ENCODE data around the gene FAP. TPM values are rescaled to one million over a fixed set of nuclear protein-coding genes. Genes with fewer than 3 reads are reported as not detected.
A peak's percentile ranks its signal among the peaks of the same experiment; 100 is the strongest.

The FAP gene
- total and polyA plus RNA-seq, 7 experiments from 2014 or later: not detected

GRCh38 chr2:162166174-162166573, 77.1 kb downstream of the FAP start:
- no peak overlapping the region for H3K4me3 Mint-ChIP-seq
- peaks cover 0 to 8% (median 0%) of the 10 kb centered on the region in 7 donors for H3K4me1 Mint-ChIP-seq
- CTCF ChIA-PET: no interaction called here
- POLR2A ChIA-PET: no interaction called here
- DNase-seq (no peak), ATAC-seq (no peak)
- Histone ChIP-seq H3K4me3 (ENCODE audit: low read length) (no peak overlapping the region), H3K9me3 (ENCODE audit: control insufficient read depth in 2 of 3, low read length in 3 of 3) (no peaks in the 10 kb centered on the region), H3K4me1 (ENCODE audit: control insufficient read depth in 2 of 2, insufficient read depth in 2 of 2, low read length in 2 of 2) (no peaks in the 10 kb centered on the region), H3K27ac (ENCODE audit: low read depth, low read length) (no peak overlapping the region), H3K27me3 (ENCODE audit: control insufficient read depth in 2 of 2, insufficient read depth in 2 of 2, low read length in 2 of 2) (no peaks in the 10 kb centered on the region), H3K36me3 (ENCODE audit: control insufficient read depth in 2 of 3, insufficient read depth in 3 of 3, low read length in 3 of 3) (no peaks in the 10 kb centered on the region)
- H3K9me3 Mint-ChIP-seq: no peaks in the 10 kb centered on the region
- H3K27me3 Mint-ChIP-seq: peaks cover 12 to 58% (median 16%) of the 10 kb centered on the region in 5 donors
- H3K36me3 Mint-ChIP-seq: no peaks in the 10 kb centered on the region
- no peak overlapping the region for H3K27ac Mint-ChIP-seq
- intact Hi-C loops (cut with micrococcal nuclease): no loop called here

- POLR2A ChIA-PET: no interaction called here
Measured at GRCh38 chr2:162164802-162165201, 78.4 kb downstream of the FAP start.

GRCh38 chr2:162159446-162159845, 83.8 kb downstream of the FAP start:
- POLR2A ChIA-PET: no interaction called here

More at GRCh38 chr2:162164802-162165201, 78.4 kb downstream of the FAP start:
- Mint-ChIP-seq H3K27me3 (peaks cover 17 to 48% (median 22%) of the 10 kb centered on the region in 5 donors), H3K9me3 (no peaks in the 10 kb centered on the region), H3K36me3 (no peaks in the 10 kb centered on the region), H3K4me3 (no peak overlapping the region), H3K4me1 (peaks cover 0 to 3% (median 0%) of the 10 kb centered on the region in 7 donors), H3K27ac (no peak overlapping the region)
- ATAC-seq: no peak
- no peaks in the 10 kb centered on the region for H3K27me3 ChIP-seq (ENCODE audit: control insufficient read depth in 2 of 2, insufficient read depth in 2 of 2, low read length in 2 of 2)
- intact Hi-C loops (cut with micrococcal nuclease): no loop called here
- H3K4me3 ChIP-seq (ENCODE audit: low read length): no peak overlapping the region
- no peak overlapping the region for H3K27ac ChIP-seq (ENCODE audit: low read depth, low read length)
- H3K9me3 ChIP-seq (ENCODE audit: control insufficient read depth in 2 of 3, low read length in 3 of 3): no peaks in the 10 kb centered on the region
- DNase-seq: no peak
- H3K4me1 ChIP-seq (ENCODE audit: control insufficient read depth in 2 of 2, insufficient read depth in 2 of 2, low read length in 2 of 2): no peaks in the 10 kb centered on the region
- no peaks in the 10 kb centered on the region for H3K36me3 ChIP-seq (ENCODE audit: control insufficient read depth in 2 of 3, insufficient read depth in 3 of 3, low read length in 3 of 3)
- CTCF ChIA-PET: no interaction called here

GRCh38 chr2:162156149-162156548, 87.1 kb downstream of the FAP start:
- Mint-ChIP-seq H3K36me3 (no peaks in the 10 kb centered on the region), H3K27ac (no peak overlapping the region), H3K4me3 (no peak overlapping the region), H3K4me1 (peaks cover 0 to 7% (median 5%) of the 10 kb centered on the region in 7 donors), H3K27me3 (peaks cover 27 to 53% (median 44%) of the 10 kb centered on the region in 5 donors), H3K9me3 (no peaks in the 10 kb centered on the region)
- no peak overlapping the region for H3K27ac ChIP-seq (ENCODE audit: low read depth, low read length)
- intact Hi-C loops (cut with micrococcal nuclease): loop anchor here in 1 of 2 donors (10.0 kb wide), 1 partner anchor 571 kb away; no protein-coding TSS in a partner anchor
- ATAC-seq: no peak
- H3K4me1 ChIP-seq (ENCODE audit: control insufficient read depth in 2 of 2, insufficient read depth in 2 of 2, low read length in 2 of 2): no peaks in the 10 kb centered on the region
- no peak overlapping the region for H3K4me3 ChIP-seq (ENCODE audit: low read length)
- H3K9me3 ChIP-seq (ENCODE audit: control insufficient read depth in 2 of 3, low read length in 3 of 3): no peaks in the 10 kb centered on the region
- H3K36me3 ChIP-seq (ENCODE audit: control insufficient read depth in 2 of 3, insufficient read depth in 3 of 3, low read length in 3 of 3): no peaks in the 10 kb centered on the region
- DNase-seq: no peak
- ChIA-PET CTCF (interaction anchor here (0.6 to 0.8 kb wide), 3 partner anchors 23 to 142 kb away, joined by 3 to 5 read pairs (median 4); no protein-coding TSS in a partner anchor), POLR2A (no interaction called here)
- no peaks in the 10 kb centered on the region for H3K27me3 ChIP-seq (ENCODE audit: control insufficient read depth in 2 of 2, insufficient read depth in 2 of 2, low read length in 2 of 2)

More at GRCh38 chr2:162159446-162159845, 83.8 kb downstream of the FAP start:
- H3K4me1 ChIP-seq (ENCODE audit: control insufficient read depth in 2 of 2, insufficient read depth in 2 of 2, low read length in 2 of 2): no peaks in the 10 kb centered on the region
- ATAC-seq: no peak
- CTCF ChIA-PET: no interaction called here
- no peaks in the 10 kb centered on the region for H3K9me3 Mint-ChIP-seq
- peaks cover 18 to 44% (median 30%) of the 10 kb centered on the region in 5 donors for H3K27me3 Mint-ChIP-seq
- no peak overlapping the region for H3K27ac Mint-ChIP-seq
- no peak overlapping the region for H3K27ac ChIP-seq (ENCODE audit: low read depth, low read length)
- no peak overlapping the region for H3K4me3 ChIP-seq (ENCODE audit: low read length)
- no peaks in the 10 kb centered on the region for H3K36me3 ChIP-seq (ENCODE audit: control insufficient read depth in 2 of 3, insufficient read depth in 3 of 3, low read length in 3 of 3)
- intact Hi-C loops (cut with micrococcal nuclease): loop anchor here in 1 of 2 donors (10.0 kb wide), 1 partner anchor 575 kb away; no protein-coding TSS in a partner anchor
- no peak overlapping the region for H3K4me3 Mint-ChIP-seq
- DNase-seq: no peak
- no peaks in the 10 kb centered on the region for H3K9me3 ChIP-seq (ENCODE audit: control insufficient read depth in 2 of 3, low read length in 3 of 3)
- no peaks in the 10 kb centered on the region for H3K27me3 ChIP-seq (ENCODE audit: control insufficient read depth in 2 of 2, insufficient read depth in 2 of 2, low read length in 2 of 2)
- H3K36me3 Mint-ChIP-seq: no peaks in the 10 kb centered on the region
- no peaks in the 10 kb centered on the region for H3K4me1 Mint-ChIP-seq

GRCh38 chr2:162155093-162155492, 88.2 kb downstream of the FAP start:
- Mint-ChIP-seq H3K36me3 (no peaks in the 10 kb centered on the region), H3K27me3 (peaks cover 32 to 59% (median 44%) of the 10 kb centered on the region in 5 donors), H3K27ac (no peak overlapping the region), H3K4me1 (peaks cover 0 to 7% (median 5%) of the 10 kb centered on the region in 7 donors), H3K9me3 (no peaks in the 10 kb centered on the region), H3K4me3 (no peak overlapping the region)
- Histone ChIP-seq H3K27me3 (ENCODE audit: control insufficient read depth in 2 of 2, insufficient read depth in 2 of 2, low read length in 2 of 2) (no peaks in the 10 kb centered on the region), H3K4me3 (ENCODE audit: low read length) (no peak overlapping the region), H3K27ac (ENCODE audit: low read depth, low read length) (no peak overlapping the region), H3K4me1 (ENCODE audit: control insufficient read depth in 2 of 2, insufficient read depth in 2 of 2, low read length in 2 of 2) (no peaks in the 10 kb centered on the region), H3K36me3 (ENCODE audit: control insufficient read depth in 2 of 3, insufficient read depth in 3 of 3, low read length in 3 of 3) (no peaks in the 10 kb centered on the region), H3K9me3 (ENCODE audit: control insufficient read depth in 2 of 3, low read length in 3 of 3) (no peaks in the 10 kb centered on the region)
- intact Hi-C loops (cut with micrococcal nuclease): loop anchor here in 1 of 2 donors (10.0 kb wide), 1 partner anchor 570 kb away; no protein-coding TSS in a partner anchor
- CTCF ChIA-PET: interaction anchor here (0.7 kb wide), 2 partner anchors 35 to 142 kb away, joined by 3 read pairs; no protein-coding TSS in a partner anchor
- DNase-seq (no peak), ATAC-seq (no peak)
- POLR2A ChIA-PET: interaction anchor here (0.6 kb wide), 1 partner anchor 921 kb away, joined by 3 read pairs; no protein-coding TSS in a partner anchor

GRCh38 chr2:162153608-162154224, 89.5 kb downstream of the FAP start:
- H3K9me3 ChIP-seq (ENCODE audit: control insufficient read depth in 2 of 3, low read length in 3 of 3): no peaks in the 10 kb centered on the region
- H3K4me3 ChIP-seq (ENCODE audit: low read length): no peak overlapping the region
- H3K4me1 ChIP-seq (ENCODE audit: control insufficient read depth in 2 of 2, insufficient read depth in 2 of 2, low read length in 2 of 2): no peaks in the 10 kb centered on the region
- POLR2A ChIA-PET: no interaction called here
- H3K27ac ChIP-seq (ENCODE audit: low read depth, low read length): no peak overlapping the region
- H3K4me3 Mint-ChIP-seq: peak overlapping the region in 8 of 10 donors; percentile 3 to 71 (median 41)
- H3K36me3 Mint-ChIP-seq: no peaks in the 10 kb centered on the region
- H3K36me3 ChIP-seq (ENCODE audit: control insufficient read depth in 2 of 3, insufficient read depth in 3 of 3, low read length in 3 of 3): no peaks in the 10 kb centered on the region
- DNase-seq (peak in 8 of 9 donors; percentile 11 to 57 (median 46)), ATAC-seq (peak; percentile 90)
- no peaks in the 10 kb centered on the region for H3K9me3 Mint-ChIP-seq
- H3K27me3 Mint-ChIP-seq: peaks cover 24 to 60% (median 42%) of the 10 kb centered on the region in 5 donors
- H3K27ac Mint-ChIP-seq: no peak overlapping the region
- no peaks in the 10 kb centered on the region for H3K27me3 ChIP-seq (ENCODE audit: control insufficient read depth in 2 of 2, insufficient read depth in 2 of 2, low read length in 2 of 2)
- H3K4me1 Mint-ChIP-seq: peaks cover 0 to 7% (median 5%) of the 10 kb centered on the region in 7 donors
- CTCF ChIA-PET: interaction anchor here (0.5 to 2.0 kb wide), 10 partner anchors 9 to 1547 kb away, joined by 3 to 7 read pairs (median 4); no protein-coding TSS in a partner anchor
- intact Hi-C loops (cut with micrococcal nuclease): loop anchor here (1.0 to 10.0 kb wide), 4 partner anchors 145 to 569 kb away; no protein-coding TSS in a partner anchor

Measured in naive thymus-derived CD4-positive, alpha-beta T cell (primary cell).